ENCODE data around the gene SLC34A1. TPM values are rescaled to one million over a fixed set of nuclear protein-coding genes. Genes with fewer than 3 reads are reported as not detected.

SLC34A1 gene
- total and polyA plus RNA-seq, 5 donors, result not detected

DNA sequence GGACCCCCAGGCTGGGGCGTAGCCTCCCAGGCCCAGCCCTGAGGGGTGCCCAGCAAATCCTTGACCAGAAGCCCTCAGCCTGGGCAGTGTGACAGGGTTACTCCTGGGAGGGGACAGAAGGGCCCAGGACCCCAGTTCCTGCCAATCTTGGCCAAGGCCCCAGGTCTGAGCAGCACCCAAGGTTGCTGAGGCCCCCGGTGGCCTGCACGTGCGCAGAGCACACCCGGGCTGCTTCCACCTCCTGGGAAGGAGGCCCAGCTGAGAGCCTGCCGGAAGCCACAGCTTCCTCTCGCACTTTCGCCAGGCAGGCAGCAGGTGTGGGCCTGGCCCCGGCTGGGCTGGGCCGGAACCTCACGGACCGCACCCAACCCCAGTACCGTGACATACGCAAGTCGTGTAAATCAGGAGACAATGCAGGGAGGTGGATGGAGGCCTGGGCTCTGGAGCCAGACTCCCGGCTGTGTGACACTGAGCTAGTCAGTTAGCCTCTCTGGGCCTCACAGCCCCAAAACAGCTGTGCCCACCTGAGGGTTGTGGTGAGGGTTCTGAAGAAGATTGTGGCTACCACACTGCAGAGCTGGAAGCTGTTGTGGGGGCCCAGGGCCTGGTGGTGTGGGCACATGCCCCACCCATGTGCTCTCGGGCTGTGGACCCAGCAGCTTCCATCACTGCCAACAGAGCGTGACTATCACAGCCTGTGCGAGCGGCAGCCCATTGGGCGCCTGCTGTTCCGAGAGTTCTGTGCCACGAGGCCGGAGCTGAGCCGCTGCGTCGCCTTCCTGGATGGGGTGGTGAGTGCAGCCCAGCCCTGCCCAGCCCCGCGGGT, 47.3 kb downstream of the SLC34A1 start:
- Histone ChIP-seq H3K27ac (ENCODE audit: low read length) (no peak overlapping the region), H3K4me3 (ENCODE audit: low read length) (no peak overlapping the region), H3K9me3 (ENCODE audit: control insufficient read depth, low read length) (no peaks in the 10 kb centered on the region), H3K27me3 (ENCODE audit: control insufficient read depth, insufficient read depth) (no peaks in the 10 kb centered on the region), H3K4me1 (ENCODE audit: control insufficient read depth, insufficient read depth, low read length) (peaks cover 7% of the 10 kb centered on the region)
- ATAC-seq (no peak), DNase-seq (peak; percentile 30 to 69 (median 69))
- intact Hi-C loops (cut with DNase I), result no loop called here
- WGBS, result 74% methylated on average over 29 of the region's 29 CpGs

DNA sequence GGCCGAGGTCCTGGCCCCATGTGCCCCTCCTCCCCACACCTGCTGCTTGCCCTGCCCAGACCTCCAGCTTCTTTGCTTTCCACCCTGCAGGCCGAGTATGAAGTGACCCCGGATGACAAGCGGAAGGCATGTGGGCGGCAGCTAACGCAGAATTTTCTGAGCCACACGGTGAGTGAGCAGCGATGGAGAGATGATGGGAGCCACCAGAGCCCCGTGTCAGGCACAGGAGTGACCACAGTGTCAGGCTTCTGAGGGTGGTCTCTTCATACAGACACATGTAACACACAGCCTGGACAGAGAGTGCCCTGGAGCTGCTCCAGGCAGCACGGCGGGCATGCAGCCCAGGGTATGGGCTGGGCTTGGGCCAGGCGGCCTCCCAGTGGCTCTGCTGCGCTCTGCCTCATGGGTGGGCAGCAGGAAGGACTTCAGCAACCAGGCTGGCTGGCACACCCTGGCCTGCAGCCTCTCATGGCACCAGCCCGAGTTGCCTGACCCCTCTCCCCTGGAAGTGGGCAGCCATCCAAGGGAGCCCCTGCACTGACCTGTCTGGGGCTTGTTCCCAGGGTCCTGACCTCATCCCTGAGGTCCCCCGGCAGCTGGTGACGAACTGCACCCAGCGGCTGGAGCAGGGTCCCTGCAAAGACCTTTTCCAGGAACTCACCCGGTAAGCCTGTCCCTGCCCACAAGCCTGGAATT, 48.1 kb downstream of the SLC34A1 start:
- no peak overlapping the region for H3K27ac ChIP-seq (ENCODE audit: low read length)
- intact Hi-C loops (cut with DNase I), result no loop called here
- H3K27me3 ChIP-seq (ENCODE audit: control insufficient read depth, insufficient read depth), result no peaks in the 10 kb centered on the region
- peak; percentile 14 to 42 for ATAC-seq
- H3K4me3 ChIP-seq (ENCODE audit: low read length), result no peak overlapping the region
- no peaks in the 10 kb centered on the region for H3K9me3 ChIP-seq (ENCODE audit: control insufficient read depth, low read length)
- peak in 2 of 3 donors; percentile 65 to 69 for DNase-seq
- WGBS, result 79% methylated on average over 18 of the region's 18 CpGs
- H3K4me1 ChIP-seq (ENCODE audit: control insufficient read depth, insufficient read depth, low read length), result peaks cover 5% of the 10 kb centered on the region

DNA sequence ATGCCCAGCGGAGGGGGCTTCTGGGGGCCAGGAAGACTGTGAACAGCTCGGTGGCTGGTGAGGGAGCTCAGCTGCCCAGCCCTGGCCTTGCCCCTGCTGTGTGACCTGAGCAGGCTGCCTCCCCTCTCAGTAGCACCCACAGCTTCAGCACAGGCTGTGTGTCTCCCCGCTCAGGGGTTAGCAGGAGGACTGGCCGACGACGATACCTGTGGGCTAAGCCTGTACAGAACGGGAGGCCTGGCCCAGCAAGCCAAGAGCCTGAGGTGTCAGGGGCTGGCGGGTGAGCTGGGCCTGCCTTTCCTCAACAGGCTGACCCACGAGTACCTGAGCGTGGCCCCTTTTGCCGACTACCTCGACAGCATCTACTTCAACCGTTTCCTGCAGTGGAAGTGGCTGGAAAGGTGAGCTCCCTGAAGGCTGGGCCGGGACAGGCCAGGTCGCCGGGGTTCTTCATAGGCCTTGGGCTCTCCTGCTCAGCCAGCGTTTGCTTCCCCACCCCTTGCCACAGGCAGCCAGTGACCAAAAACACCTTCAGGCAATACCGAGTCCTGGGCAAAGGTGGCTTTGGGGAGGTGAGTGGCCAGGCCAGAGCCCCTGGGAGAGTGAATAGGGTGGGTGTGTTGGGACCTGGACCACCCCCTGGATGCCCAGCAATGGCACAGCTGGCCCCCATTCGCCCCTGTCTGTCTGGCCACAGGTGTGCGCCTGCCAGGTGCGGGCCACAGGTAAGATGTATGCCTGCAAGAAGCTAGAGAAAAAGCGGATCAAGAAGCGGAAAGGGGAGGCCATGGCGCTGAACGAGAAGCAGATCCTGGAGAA, 48.8 kb downstream of the SLC34A1 start:
- H3K4me3 ChIP-seq (ENCODE audit: low read length), result no peak overlapping the region
- no peak overlapping the region for H3K27ac ChIP-seq (ENCODE audit: low read length)
- WGBS, result 94% methylated on average over 25 of the region's 25 CpGs
- DNase-seq, result peak in 2 of 3 donors; percentile 39 to 48
- no peaks in the 10 kb centered on the region for H3K27me3 ChIP-seq (ENCODE audit: control insufficient read depth, insufficient read depth)
- intact Hi-C loops (cut with DNase I), result no loop called here
- ATAC-seq, result no peak
- no peaks in the 10 kb centered on the region for H3K9me3 ChIP-seq (ENCODE audit: control insufficient read depth, low read length)
- peaks cover 2% of the 10 kb centered on the region for H3K4me1 ChIP-seq (ENCODE audit: control insufficient read depth, insufficient read depth, low read length)

DNA sequence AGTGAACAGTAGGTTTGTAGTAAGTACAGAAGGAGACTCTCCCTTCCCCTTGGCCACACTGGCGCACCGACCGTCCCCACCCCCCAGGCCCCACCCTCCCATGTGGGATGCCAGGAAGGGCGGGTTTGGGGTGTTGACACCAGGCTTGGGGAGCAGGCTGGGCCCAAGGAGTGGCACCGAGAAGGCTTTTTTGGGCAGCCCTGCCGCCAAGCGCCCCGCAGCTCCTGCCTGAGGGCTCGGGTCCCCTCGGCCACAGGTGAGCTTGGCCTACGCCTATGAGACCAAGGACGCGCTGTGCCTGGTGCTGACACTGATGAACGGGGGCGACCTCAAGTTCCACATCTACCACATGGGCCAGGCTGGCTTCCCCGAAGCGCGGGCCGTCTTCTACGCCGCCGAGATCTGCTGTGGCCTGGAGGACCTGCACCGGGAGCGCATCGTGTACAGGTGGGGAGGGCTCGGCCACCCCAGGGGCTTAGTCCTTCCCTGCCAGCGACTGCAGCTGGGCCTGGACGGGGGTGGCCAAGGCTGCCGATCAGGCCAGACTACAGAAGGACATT, 49.5 kb downstream of the SLC34A1 start:
- 94% methylated on average over 29 of the region's 29 CpGs for WGBS
- Histone ChIP-seq H3K27ac (ENCODE audit: low read length) (no peak overlapping the region), H3K4me3 (ENCODE audit: low read length) (no peak overlapping the region), H3K4me1 (ENCODE audit: control insufficient read depth, insufficient read depth, low read length) (no peaks in the 10 kb centered on the region), H3K9me3 (ENCODE audit: control insufficient read depth, low read length) (no peaks in the 10 kb centered on the region), H3K27me3 (ENCODE audit: control insufficient read depth, insufficient read depth) (no peaks in the 10 kb centered on the region)
- ATAC-seq (no peak), DNase-seq (peak in 2 of 3 donors; percentile 53)
- intact Hi-C loops (cut with DNase I), result no loop called here

DNA sequence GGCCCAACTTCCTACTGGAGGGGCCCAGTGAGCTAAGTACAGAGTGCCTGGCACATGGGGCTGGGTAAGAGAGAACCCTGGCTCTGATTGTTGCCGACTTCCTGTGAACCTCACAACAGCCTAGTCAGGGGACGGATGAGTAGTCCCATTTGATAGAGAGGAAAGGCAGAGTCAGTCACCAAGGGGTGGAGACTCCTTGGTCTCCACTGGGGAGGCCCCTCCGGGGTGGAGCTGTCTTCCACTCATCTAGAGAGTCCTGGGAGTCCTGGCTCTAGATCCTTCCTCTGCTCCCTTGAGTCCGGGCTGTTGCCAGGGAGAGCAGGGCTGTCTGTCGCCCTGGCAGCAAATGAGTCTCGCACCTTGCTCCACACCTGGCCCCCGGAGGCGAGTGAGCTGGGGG, 50.2 kb downstream of the SLC34A1 start:
- DNase-seq (peak in 2 of 3 donors; percentile 23 to 41), ATAC-seq (no peak)
- Histone ChIP-seq H3K9me3 (ENCODE audit: control insufficient read depth, low read length) (no peaks in the 10 kb centered on the region), H3K4me1 (ENCODE audit: control insufficient read depth, insufficient read depth, low read length) (no peaks in the 10 kb centered on the region), H3K4me3 (ENCODE audit: low read length) (no peak overlapping the region), H3K27me3 (ENCODE audit: control insufficient read depth, insufficient read depth) (no peaks in the 10 kb centered on the region), H3K27ac (ENCODE audit: low read length) (no peak overlapping the region)
- 88% methylated on average over 8 of the region's 8 CpGs for WGBS
- intact Hi-C loops (cut with DNase I), result no loop called here

DNA sequence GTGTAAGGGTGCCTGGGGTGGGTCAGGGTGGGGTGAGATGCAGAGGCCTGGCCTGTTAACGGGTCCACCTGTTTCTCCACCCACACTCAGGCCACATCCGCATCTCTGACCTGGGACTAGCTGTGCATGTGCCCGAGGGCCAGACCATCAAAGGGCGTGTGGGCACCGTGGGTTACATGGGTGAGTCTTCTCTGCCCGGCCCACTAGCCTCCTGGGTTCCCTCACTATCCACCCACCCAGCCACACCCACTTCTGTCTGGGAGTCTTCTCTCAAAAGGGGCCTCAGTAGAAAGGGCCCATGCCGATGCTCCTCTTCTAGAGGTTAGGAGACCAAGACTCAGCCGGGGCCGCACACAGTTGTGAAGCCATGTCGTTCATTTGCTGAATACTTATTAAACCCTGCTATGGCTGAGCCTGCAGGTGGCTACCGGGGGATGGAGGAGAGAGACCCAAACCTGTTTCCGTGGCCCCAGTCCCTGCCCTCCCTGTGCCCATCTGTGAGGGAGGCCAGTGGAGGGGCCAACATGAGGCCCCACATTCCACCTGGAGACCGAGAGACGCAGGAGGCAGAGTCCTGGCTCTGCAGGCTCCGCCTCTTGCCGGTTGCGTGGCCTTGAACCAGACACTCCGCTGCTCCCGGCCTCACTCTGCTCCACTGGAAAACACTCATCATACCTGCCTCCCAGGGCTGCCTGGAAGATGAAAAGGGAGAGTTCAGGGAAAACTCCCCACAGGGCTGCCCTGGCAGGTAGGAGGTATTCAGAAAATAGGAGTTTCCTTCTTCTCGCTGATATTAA, 50.9 kb downstream of the SLC34A1 start:
- 95% methylated on average over 20 of the region's 20 CpGs for WGBS
- ATAC-seq (no peak), DNase-seq (peak in 2 of 3 donors; percentile 34 to 36)
- Histone ChIP-seq H3K9me3 (ENCODE audit: control insufficient read depth, low read length) (no peaks in the 10 kb centered on the region), H3K27me3 (ENCODE audit: control insufficient read depth, insufficient read depth) (no peaks in the 10 kb centered on the region), H3K27ac (ENCODE audit: low read length) (no peak overlapping the region), H3K4me1 (ENCODE audit: control insufficient read depth, insufficient read depth, low read length) (no peaks in the 10 kb centered on the region), H3K4me3 (ENCODE audit: low read length) (no peak overlapping the region)
- intact Hi-C loops (cut with DNase I), result no loop called here

DNA sequence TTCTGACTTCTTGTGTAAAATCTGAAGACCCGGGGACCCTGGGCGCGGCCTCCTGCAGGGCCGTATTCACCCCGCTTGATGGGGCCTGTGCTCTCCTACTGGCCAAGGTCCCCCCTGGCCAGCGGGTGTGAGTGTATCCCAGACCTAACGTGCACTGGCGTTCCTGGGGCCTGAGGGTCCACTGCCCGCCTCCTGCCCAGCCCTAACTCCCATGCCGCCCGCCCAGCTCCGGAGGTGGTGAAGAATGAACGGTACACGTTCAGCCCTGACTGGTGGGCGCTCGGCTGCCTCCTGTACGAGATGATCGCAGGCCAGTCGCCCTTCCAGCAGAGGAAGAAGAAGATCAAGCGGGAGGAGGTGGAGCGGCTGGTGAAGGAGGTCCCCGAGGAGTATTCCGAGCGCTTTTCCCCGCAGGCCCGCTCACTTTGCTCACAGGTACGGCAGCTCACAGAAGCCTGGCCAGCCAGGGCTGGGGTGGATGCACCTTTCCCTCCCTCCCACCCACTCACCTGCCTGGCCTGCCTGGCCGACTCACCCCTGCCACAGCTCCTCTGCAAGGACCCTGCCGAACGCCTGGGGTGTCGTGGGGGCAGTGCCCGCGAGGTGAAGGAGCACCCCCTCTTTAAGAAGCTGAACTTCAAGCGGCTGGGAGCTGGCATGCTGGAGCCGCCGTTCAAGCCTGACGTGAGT, 51.8 kb downstream of the SLC34A1 start:
- 95% methylated on average over 37 of the region's 37 CpGs for WGBS
- H3K27ac ChIP-seq (ENCODE audit: low read length), result no peak overlapping the region
- ATAC-seq (no peak), DNase-seq (peak in 2 of 3 donors; percentile 53 to 55)
- no peaks in the 10 kb centered on the region for H3K27me3 ChIP-seq (ENCODE audit: control insufficient read depth, insufficient read depth)
- intact Hi-C loops (cut with DNase I), result no loop called here
- H3K4me1 ChIP-seq (ENCODE audit: control insufficient read depth, insufficient read depth, low read length), result no peaks in the 10 kb centered on the region
- no peak overlapping the region for H3K4me3 ChIP-seq (ENCODE audit: low read length)
- H3K9me3 ChIP-seq (ENCODE audit: control insufficient read depth, low read length), result no peaks in the 10 kb centered on the region

DNA sequence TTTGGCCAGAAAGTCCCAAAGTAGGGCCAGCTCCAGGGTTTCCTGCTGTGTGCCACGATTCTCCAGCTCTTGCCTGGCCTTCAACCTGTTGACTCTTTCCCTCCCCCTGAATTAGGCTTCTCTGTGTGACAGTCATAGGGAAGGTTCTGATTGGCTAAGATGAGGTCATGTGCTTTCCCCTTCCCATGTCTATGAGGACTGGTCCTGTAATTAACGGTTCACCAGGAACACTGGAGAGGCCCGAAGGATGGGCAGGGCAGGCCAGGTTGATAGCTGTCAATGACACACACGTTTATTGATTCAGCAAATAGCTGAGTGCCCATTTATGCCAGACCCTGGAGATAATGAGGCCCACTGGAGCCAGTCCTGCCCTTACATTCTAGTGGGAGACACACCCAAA, 53.4 kb downstream of the SLC34A1 start:
- no peaks in the 10 kb centered on the region for H3K27me3 ChIP-seq (ENCODE audit: control insufficient read depth, insufficient read depth)
- H3K27ac ChIP-seq (ENCODE audit: low read length), result no peak overlapping the region
- H3K9me3 ChIP-seq (ENCODE audit: control insufficient read depth, low read length), result no peaks in the 10 kb centered on the region
- intact Hi-C loops (cut with DNase I), result no loop called here
- ATAC-seq, result no peak
- 72% methylated on average over 4 of the region's 4 CpGs for WGBS
- H3K4me3 ChIP-seq (ENCODE audit: low read length), result no peak overlapping the region
- peak in 1 of 3 donors; percentile 4 for DNase-seq
- no peaks in the 10 kb centered on the region for H3K4me1 ChIP-seq (ENCODE audit: control insufficient read depth, insufficient read depth, low read length)

DNA sequence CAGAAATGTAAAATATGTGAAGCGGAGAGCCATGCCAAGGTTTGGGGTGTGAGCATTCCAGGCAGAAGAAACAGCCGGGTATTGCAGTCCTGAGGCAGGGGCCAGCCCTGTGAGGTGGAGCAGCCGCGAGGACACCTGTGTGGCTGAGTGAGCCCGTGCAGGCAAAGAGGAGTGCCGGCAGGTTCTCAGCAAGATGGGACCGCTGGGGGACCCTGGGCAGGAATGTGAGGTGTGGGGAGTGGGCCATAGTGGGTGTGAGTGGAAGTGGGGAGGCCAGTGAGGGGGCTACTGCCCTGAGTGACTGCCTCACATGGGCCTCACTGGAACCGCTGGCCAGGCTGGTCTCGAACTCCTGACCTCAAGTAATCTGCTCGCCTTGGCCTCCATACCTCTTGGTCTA, 54.2 kb downstream of the SLC34A1 start:
- intact Hi-C loops (cut with DNase I), result no loop called here
- DNase-seq (peak in 2 of 3 donors; percentile 36 to 46), ATAC-seq (no peak)
- H3K4me3 ChIP-seq (ENCODE audit: low read length), result no peak overlapping the region
- no peak overlapping the region for H3K27ac ChIP-seq (ENCODE audit: low read length)
- WGBS, result 90% methylated on average over 10 of the region's 10 CpGs
- H3K4me1 ChIP-seq (ENCODE audit: control insufficient read depth, insufficient read depth, low read length), result no peaks in the 10 kb centered on the region
- H3K9me3 ChIP-seq (ENCODE audit: control insufficient read depth, low read length), result no peaks in the 10 kb centered on the region
- no peaks in the 10 kb centered on the region for H3K27me3 ChIP-seq (ENCODE audit: control insufficient read depth, insufficient read depth)

Data from right cardiac atrium (tissue), 5 donors.